Subcutaneous adipose tissue (tissue), 4 donors: ENCODE measurements around the gene FNBP1. TPM values are rescaled to one million over a fixed set of nuclear protein-coding genes. Genes with fewer than 3 reads are reported as not detected.

Source experiments
- total RNA-seq, 4 donors: library from RNA; depleted of rRNA; stranded (reverse); fragments of >200 nt; gene quantifications; one replicate each; pipeline ENCODE4 v1.1.0, GENCODE V29; 2016
- TF ChIP-seq, protein P1 (sequence below): fragments of 450-650 bp; IDR thresholded peaks from one replicate; pipeline ENCODE4 v1.5.1; 2016; ENCODE audit warnings: low read depth, mild to moderate bottlenecking, control low read depth, antibody characterized with exemption, moderate library complexity

FNBP1 gene
- total RNA-seq, 4 donors from 2014 or later: 34.1 to 68.6 (median 50.7) TPM

DNA sequence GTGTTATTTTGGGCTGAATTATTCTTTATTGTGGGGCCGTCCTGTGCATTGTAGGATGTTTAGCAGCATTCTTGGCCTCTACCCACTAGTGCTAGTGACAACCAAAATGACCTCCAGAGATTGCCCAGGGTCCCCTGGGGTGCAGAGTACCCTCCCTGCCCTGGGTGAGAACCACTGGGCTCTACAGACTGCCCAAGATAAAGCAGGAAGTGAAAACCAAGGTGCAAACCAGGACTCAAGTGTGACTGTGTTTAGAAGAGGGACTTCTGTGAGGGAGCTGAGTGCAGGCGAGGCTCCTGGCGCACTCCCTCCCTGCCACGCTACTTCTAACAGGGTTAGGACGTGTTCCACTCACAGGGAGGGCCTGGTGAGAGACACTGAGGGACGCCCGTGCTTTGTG lies 166.2 kb downstream of the FNBP1 start:
- TF ChIP-seq, protein P1, sequence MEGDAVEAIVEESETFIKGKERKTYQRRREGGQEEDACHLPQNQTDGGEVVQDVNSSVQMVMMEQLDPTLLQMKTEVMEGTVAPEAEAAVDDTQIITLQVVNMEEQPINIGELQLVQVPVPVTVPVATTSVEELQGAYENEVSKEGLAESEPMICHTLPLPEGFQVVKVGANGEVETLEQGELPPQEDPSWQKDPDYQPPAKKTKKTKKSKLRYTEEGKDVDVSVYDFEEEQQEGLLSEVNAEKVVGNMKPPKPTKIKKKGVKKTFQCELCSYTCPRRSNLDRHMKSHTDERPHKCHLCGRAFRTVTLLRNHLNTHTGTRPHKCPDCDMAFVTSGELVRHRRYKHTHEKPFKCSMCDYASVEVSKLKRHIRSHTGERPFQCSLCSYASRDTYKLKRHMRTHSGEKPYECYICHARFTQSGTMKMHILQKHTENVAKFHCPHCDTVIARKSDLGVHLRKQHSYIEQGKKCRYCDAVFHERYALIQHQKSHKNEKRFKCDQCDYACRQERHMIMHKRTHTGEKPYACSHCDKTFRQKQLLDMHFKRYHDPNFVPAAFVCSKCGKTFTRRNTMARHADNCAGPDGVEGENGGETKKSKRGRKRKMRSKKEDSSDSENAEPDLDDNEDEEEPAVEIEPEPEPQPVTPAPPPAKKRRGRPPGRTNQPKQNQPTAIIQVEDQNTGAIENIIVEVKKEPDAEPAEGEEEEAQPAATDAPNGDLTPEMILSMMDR: no peak

DNA sequence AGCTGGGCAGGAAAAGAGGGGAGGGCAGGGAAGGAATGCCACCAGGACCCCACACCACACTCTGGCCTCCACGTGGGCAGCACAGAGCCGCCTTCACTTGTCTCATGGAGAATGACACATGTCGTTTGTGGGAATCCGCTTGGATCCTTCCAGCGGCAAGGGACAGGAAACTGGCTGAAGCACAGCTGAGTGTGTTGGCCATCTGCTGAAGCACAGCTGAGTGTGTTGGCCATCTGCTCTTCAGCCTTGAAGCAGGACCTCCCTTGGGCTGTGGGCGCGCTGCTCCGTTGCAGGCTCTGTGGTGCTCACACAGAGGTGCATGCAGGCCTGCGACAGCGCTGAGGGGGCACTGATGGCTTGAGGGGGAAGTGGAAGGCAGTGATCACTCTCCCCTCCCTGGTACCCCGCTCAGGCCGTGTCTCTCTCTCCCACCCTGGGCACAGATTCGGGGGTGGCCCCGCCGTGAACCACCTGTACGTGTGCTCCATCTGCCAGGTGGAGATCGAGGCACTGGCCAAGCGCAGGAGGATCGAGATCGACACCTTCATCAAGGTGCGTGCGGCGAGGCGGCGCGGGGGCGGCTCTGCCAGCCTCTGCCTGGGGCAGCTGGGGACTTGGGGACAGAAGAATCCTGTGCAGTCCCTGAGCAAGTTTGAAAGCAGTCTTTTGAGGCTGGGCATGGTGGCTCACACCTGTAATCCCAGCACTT lies 167.1 kb downstream of the FNBP1 start:
- TF ChIP-seq, protein P1: no peak

DNA sequence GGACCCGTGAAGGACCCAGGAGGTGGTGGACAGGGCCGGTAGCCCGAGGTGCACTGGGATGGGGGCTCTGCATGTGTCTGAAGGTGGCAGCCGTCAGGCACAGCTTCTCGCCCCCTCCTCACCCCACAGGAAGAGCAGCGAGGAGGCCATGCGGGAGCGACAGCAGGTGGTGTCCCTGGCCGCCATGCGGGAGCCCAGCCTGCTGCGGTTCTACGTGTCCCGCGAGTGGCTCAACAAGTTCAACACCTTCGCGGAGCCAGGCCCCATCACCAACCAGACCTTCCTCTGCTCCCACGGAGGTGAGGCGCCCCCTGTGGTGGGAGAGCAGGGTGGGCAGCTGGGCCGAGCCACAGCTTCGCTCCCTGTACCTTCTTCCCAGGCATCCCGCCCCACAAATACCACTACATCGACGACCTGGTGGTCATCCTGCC lies 167.8 kb downstream of the FNBP1 start:
- TF ChIP-seq, protein P1: no peak

DNA sequence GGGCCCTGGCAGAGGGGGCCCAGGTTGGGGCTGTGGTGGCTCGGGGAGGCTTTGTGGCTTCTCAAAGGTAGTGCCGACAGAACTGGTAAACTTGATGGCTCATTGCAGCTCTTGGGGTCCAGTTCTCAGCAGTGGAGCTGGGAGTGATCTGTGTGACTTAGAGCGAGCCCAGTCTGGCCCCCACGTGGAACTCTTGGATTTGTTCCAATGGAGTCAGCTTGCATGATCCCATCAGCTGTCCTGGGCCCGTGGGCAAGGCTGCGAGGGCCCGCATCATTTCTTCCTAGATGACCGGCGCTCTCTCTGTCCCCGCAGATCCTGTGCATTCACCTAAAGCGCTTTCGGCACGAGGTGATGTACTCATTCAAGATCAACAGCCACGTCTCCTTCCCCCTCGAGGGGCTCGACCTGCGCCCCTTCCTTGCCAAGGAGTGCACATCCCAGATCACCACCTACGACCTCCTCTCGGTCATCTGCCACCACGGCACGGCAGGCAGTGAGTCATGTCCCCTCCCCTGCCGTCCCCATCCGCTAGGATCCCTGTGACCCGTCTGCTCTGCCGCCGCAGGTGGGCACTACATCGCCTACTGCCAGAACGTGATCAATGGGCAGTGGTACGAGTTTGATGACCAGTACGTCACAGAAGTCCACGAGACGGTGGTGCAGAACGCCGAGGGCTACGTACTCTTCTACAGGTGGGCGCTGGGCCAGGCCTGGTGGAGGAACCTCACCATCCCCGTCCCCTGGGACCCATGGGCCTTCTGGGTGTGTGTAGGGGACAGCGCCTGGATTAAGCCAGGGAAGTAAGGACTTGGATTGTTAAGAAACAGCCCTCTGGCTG lies 168.5 kb downstream of the FNBP1 start:
- TF ChIP-seq, protein P1: no peak

DNA sequence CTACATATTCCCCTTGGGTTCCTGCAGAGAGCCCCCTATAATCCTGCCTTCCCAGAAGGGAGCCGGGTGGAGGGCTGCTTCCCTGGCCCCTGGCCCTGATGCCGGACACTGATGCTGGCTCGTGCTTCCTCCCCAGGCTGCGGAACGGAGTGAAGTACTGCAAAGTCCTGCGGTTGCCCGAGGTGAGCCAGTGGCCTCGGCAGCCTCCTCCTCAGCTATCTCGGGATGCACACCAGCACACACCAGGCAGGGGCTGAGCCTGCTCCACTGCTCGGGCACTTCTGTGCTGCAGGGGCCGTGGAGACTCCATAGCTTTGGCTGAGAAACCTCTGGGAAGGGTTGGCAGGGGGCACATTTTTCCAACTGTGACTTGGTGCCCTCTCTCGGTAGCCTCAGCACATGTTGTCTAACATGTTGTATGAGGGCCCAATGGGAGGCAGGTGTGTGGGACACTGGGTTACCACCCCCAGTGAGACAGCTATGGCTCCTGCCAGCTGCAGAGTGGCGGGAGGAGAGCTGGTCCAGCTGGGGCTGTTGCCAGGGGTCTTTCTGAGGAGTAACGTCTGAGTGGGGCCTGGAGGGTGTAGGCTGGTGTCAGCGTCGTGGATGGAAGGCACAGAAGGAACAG lies 169.3 kb downstream of the FNBP1 start:
- TF ChIP-seq, protein P1: no peak

DNA sequence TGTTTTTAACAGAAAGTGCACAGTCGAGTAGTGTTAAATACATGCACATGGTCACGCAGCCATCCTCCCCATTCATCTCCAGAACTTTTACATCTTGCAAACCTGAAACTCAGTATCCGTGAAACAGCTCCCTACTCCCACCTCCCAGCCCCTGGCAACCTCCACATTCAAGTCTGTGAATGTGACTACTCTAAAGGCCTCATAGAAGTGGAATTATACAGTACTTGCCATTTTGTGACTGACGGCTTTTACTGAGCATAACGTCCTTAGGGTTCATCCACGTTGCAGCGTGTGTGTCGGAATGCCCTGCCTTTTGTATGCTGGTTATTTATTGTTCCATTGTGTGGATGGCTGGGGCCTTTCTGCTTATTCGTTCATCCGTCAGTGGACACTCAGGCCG lies 171.9 kb downstream of the FNBP1 start:
- TF ChIP-seq, protein P1: no peak
